Umbilical cord (tissue), 2 donors: ENCODE results near the gene EIF4E1B. TPM values are rescaled to one million over a fixed set of nuclear protein-coding genes. Genes with fewer than 3 reads are reported as not detected.
A peak's percentile ranks its signal among the peaks of the same experiment; 100 is the strongest.

Source experiments
- DNase-seq: peaks from one replicate; pipeline ENCODE4 v3.0.0-alpha.2; 2015; ENCODE audit warnings: low spot score
- total RNA-seq: library from RNA; depleted of rRNA; stranded (reverse); fragments of >200 nt; gene quantifications from one replicate; pipeline ENCODE4 v1.2.3, GENCODE V29; 2014; ENCODE audit warnings: low replicate concordance; ENCODE audit not compliant: insufficient read depth

EIF4E1B gene
- total RNA-seq, 1 donor from 2014 or later: 5.3 TPM

GRCh38 chr5:176606032-176606431 lies 24.4 kb upstream of the EIF4E1B start:
- DNase-seq: peak; percentile 6

- no peak for DNase-seq
These were observed 23.6 kb upstream of the EIF4E1B start for GRCh38 chr5:176606875-176607274.

- DNase-seq: no peak
These were observed 22.3 kb upstream of the EIF4E1B start for GRCh38 chr5:176608142-176608705.

- no peak for DNase-seq
These were observed 21.3 kb upstream of the EIF4E1B start for GRCh38 chr5:176608937-176609723.

- peak; percentile 57 for DNase-seq
These were observed 20.6 kb upstream of the EIF4E1B start, which contains the start of gene GPRIN1 for GRCh38 chr5:176609724-176610434. Gene GPRIN1, minus strand, starts transcription at chr5:176610156. Its CDS starts 10,322 bp downstream, at chr5:176599834.

- no peak for DNase-seq
These were observed 20.1 kb upstream of the EIF4E1B start for GRCh38 chr5:176610435-176610773.

- peak; percentile 82 for DNase-seq
These were observed 19.0 kb upstream of the EIF4E1B start for GRCh38 chr5:176611435-176611834.

GRCh38 chr5:176612008-176612407 lies 18.5 kb upstream of the EIF4E1B start:
- DNase-seq: no peak

- DNase-seq: no peak
These were observed 17.6 kb upstream of the EIF4E1B start for GRCh38 chr5:176612855-176613254.

GRCh38 chr5:176614805-176615478 lies 15.5 kb upstream of the EIF4E1B start:
- DNase-seq: no peak

GRCh38 chr5:176616511-176616910 lies 14.0 kb upstream of the EIF4E1B start:
- no peak for DNase-seq

- DNase-seq: no peak
These were observed 11.7 kb upstream of the EIF4E1B start for GRCh38 chr5:176618783-176619182.

- peak; percentile 38 for DNase-seq
These were observed 11.3 kb upstream of the EIF4E1B start for GRCh38 chr5:176619203-176619568.

- DNase-seq: no peak
These were observed 10.7 kb upstream of the EIF4E1B start for GRCh38 chr5:176619569-176620332.

- no peak for DNase-seq
These were observed 10.0 kb upstream of the EIF4E1B start for GRCh38 chr5:176620333-176620981.

GRCh38 chr5:176621661-176622079 lies 8.8 kb upstream of the EIF4E1B start:
- DNase-seq: no peak

- DNase-seq: no peak
These were observed 6.3 kb upstream of the EIF4E1B start for GRCh38 chr5:176624142-176624541.

- no peak for DNase-seq
These were observed 5.5 kb upstream of the EIF4E1B start for GRCh38 chr5:176624938-176625337.

GRCh38 chr5:176625512-176625911 lies 5.0 kb upstream of the EIF4E1B start:
- no peak for DNase-seq

GRCh38 chr5:176625966-176626875 lies 4.3 kb upstream of the EIF4E1B start:
- DNase-seq: no peak
